HepG2 (cell line): ENCODE results near the gene KRTAP12-1. TPM values are rescaled to one million over a fixed set of nuclear protein-coding genes. Genes with fewer than 3 reads are reported as not detected.

Experiments used
- ATAC-seq: fragments of 200-7000 bp; cut with Tn5 transposase; 3 replicates; pipeline ENCODE4 v1.9.1; 2020; ENCODE audit warnings: mild to moderate bottlenecking, moderate library complexity
- BruUV-seq: library from RNA; stranded (reverse); fragments of 400-500 nt; replicated peaks from 2 replicates; lab custom pipeline; 2021; lab: Mats Ljungman, UMichigan
- CTCF ChIA-PET: fragments of 300-600 bp; formaldehyde crosslinking; extraction: SDS; loops from one replicate; lab custom pipeline; 2021; ENCODE audit warnings: low total read pairs, inconsistent platforms, low intra/inter-chr PET ratio; lab: Yijun Ruan, JAX
- POLR2A ChIA-PET: fragments of 350-600 bp; sonication (Branson Sonifier 250); formaldehyde crosslinking; loops from one replicate; lab custom pipeline; 2020; ENCODE audit warnings: antibody characterized with exemption, inconsistent platforms; lab: Yijun Ruan, JAX
- DNase-seq: peaks from one replicate; pipeline ENCODE4 v3.0.0-alpha.2; 2015; ENCODE audit warnings: low spot score
- FAIRE-seq: peaks from 3 replicates; lab custom pipeline; 2011; peaks lifted over from hg19 to GRCh38; lab: Jason Lieb, UNC
- H2AFZ ChIP-seq: one replicate; pipeline ENCODE4 v1.6.1; 2011; ENCODE audit warnings: low read length, inconsistent platforms
- H3K27ac ChIP-seq: fragments of 300-600 bp; 3 replicates; pipeline ENCODE4 v1.8.0; 2011; ENCODE audit warnings: mixed run types, mild to moderate bottlenecking, mixed read lengths, low read length, inconsistent platforms; ENCODE audit not compliant: insufficient read depth; ENCODE audit errors: extremely low read length
- H3K27me3 ChIP-seq, 2 experiments: fragments of 200-600 bp in 1 of 2; 2 replicates in 1 of 2; 3 replicates in 1 of 2; pipeline versions ENCODE4 v1.6.0 to v1.8.0; 2011; ENCODE audit warnings: low read length in 2 of 2, mild to moderate bottlenecking in 2 of 2, moderate library complexity in 2 of 2, inconsistent platforms in 1 of 2; ENCODE audit not compliant: insufficient read depth in 2 of 2, control insufficient read depth in 1 of 2
- H3K36me3 ChIP-seq, 2 experiments: fragments of 200-600 bp in 1 of 2; replicated peaks in 1 of 2; 2 replicates in 1 of 2; 3 replicates in 1 of 2; pipeline versions ENCODE4 v1.5.1 to v1.8.0; 2011; ENCODE audit warnings: low read length in 2 of 2, inconsistent platforms in 1 of 2; ENCODE audit not compliant: insufficient read depth in 2 of 2, control insufficient read depth in 1 of 2
- H3K4me1 ChIP-seq: 2 replicates; pipeline ENCODE4 v1.5.1; 2012; ENCODE audit warnings: low read length, inconsistent platforms; ENCODE audit not compliant: insufficient read depth
- H3K4me2 ChIP-seq: 2 replicates; pipeline ENCODE4 v1.6.0; 2011; ENCODE audit warnings: low read depth, low read length, inconsistent platforms
- H3K4me3 ChIP-seq, 3 experiments: fragments of 200-600 bp in 1 of 3; sonication (generic), shearing (Covaris generic) in 1 of 3; replicated peaks in 1 of 3; 2 replicates each; pipeline ENCODE4 v1.5.1; 2011 to 2016; ENCODE audit warnings: low read length in 3 of 3, inconsistent platforms in 2 of 3, low read depth in 2 of 3, mild to moderate bottlenecking in 2 of 3, control low read depth in 1 of 3, mixed read lengths in 1 of 3; ENCODE audit not compliant: insufficient read depth in 1 of 3
- H3K79me2 ChIP-seq: one replicate; pipeline ENCODE4 v1.6.1; 2011; ENCODE audit warnings: low read length, inconsistent platforms; ENCODE audit not compliant: insufficient read depth
- H3K9ac ChIP-seq: 2 replicates; pipeline ENCODE4 v1.6.0; 2011; ENCODE audit warnings: mild to moderate bottlenecking, low read depth, low read length, inconsistent platforms; ENCODE audit not compliant: insufficient read depth
- H3K9me3 ChIP-seq: 2 replicates; pipeline ENCODE4 v1.5.1; 2012; ENCODE audit warnings: mild to moderate bottlenecking, low read length
- H4K20me1 ChIP-seq: 2 replicates; pipeline ENCODE4 v1.6.0; 2011; ENCODE audit warnings: inconsistent platforms, mild to moderate bottlenecking, low read length, moderate library complexity; ENCODE audit not compliant: insufficient read depth
- KDM2A ChIP-seq: sonication (generic); formaldehyde crosslinking; IDR thresholded peaks from 2 replicates; pipeline ENCODE4 v1.4.0; 2020; ENCODE audit warnings: low read depth, missing genetic modification reagents, borderline replicate concordance
- MZF1 ChIP-seq: sonication (generic); formaldehyde crosslinking; IDR thresholded peaks from 2 replicates; pipeline ENCODE4 v1.8.1; 2023; ENCODE audit warnings: mild to moderate bottlenecking, missing genetic modification reagents, borderline replicate concordance
- NFYC ChIP-seq: IDR thresholded peaks from 2 replicates; pipeline ENCODE4 v1.6.1; 2016; ENCODE audit warnings: missing genetic modification reagents, missing compliant biosample characterization
- TBX2 ChIP-seq: sonication (generic); formaldehyde crosslinking; IDR thresholded peaks from 2 replicates; pipeline ENCODE4 v1.5.0; 2020; ENCODE audit warnings: missing genetic modification reagents, mild to moderate bottlenecking, borderline replicate concordance
- U2AF1 ChIP-seq: fragments of 200-400 bp; formaldehyde crosslinking; optimal IDR thresholded peaks from 2 replicates; pipeline ENCODE3; 2017; ENCODE audit warnings: mild to moderate bottlenecking, low read depth, low read length
- XRCC5 ChIP-seq: fragments of 200-400 bp; formaldehyde crosslinking; optimal IDR thresholded peaks from 2 replicates; pipeline ENCODE3; 2017; ENCODE audit warnings: mild to moderate bottlenecking, low read length
- YY1 ChIP-seq: IDR thresholded peaks from 2 replicates; pipeline ENCODE4 v1.6.1; 2011; ENCODE audit warnings: low read length, low read depth, moderate library complexity, mild to moderate bottlenecking; ENCODE audit not compliant: insufficient read depth, insufficient replicate concordance
- WGBS: methylation state at CpG from one replicate; pipeline ENCODE4 v1.1.6; 2017; ENCODE audit warnings: low lambda C conversion rate; 5-methylcytosine and 5-hydroxymethylcytosine counted together
- in situ Hi-C: cut with HindIII; loops from 2 replicates; pipeline ENCODE4 v1.10.0; 2017; ENCODE audit warnings: low pct_unique_long_range_greater_than_20kb; ENCODE audit not compliant: extremely low pct_ligation_motif_present
- intact Hi-C: fragments of 100-400 bp; cut with micrococcal nuclease; formaldehyde crosslinking; loops from one replicate; pipeline ENCODE4 v1.10.0; 2022; ENCODE audit not compliant: unreplicated experiment
- polyA plus RNA-seq, 8 experiments: library from polyadenylated mRNA; depleted of rRNA in 3 of 8; stranded (reverse) in 7 of 8; unstranded in 1 of 8; fragments of >200 nt; fragmentation: Illumina TruSeq in 4 of 8; extraction: Trizol in 4 of 8; gene quantifications; 2 replicates each; pipeline versions ENCODE4 v1.2.1 to v1.2.3, GENCODE V29; 2011 to 2016; ENCODE audit warnings: low read depth in 4 of 8, missing spikeins in 1 of 8, mixed read lengths in 1 of 8; ENCODE audit not compliant: insufficient read depth in 1 of 8
- total RNA-seq, 5 experiments: library from RNA; depleted of rRNA; stranded (reverse); fragments of >200 nt; fragmentation: Illumina TruSeq; extraction: Trizol; gene quantifications; 2 replicates each; pipeline ENCODE4 v1.2.3, GENCODE V29; 2016; ENCODE audit warnings: low read depth in 1 of 5
- TF ChIP-seq, protein P1 (sequence below): IDR thresholded peaks from 2 replicates; pipeline ENCODE4 v1.6.1; 2016; ENCODE audit warnings: low read depth, borderline replicate concordance
- TF ChIP-seq, protein P2 (sequence below): sonication (generic); formaldehyde crosslinking; IDR thresholded peaks from 2 replicates; pipeline ENCODE4 v1.4.0; 2020; ENCODE audit warnings: missing genetic modification reagents, mild to moderate bottlenecking, borderline replicate concordance
- TF ChIP-seq, protein P3 (sequence below): sonication (generic); formaldehyde crosslinking; IDR thresholded peaks from 2 replicates; pipeline ENCODE4 v1.4.0; 2020; ENCODE audit warnings: mild to moderate bottlenecking, missing genetic modification reagents

KRTAP12-1 gene
- total and polyA plus RNA-seq, 2 of the 13 experiments (the other 11 are each of a cell fraction or from before 2014, with no cell fraction given) = not detected

DNA sequence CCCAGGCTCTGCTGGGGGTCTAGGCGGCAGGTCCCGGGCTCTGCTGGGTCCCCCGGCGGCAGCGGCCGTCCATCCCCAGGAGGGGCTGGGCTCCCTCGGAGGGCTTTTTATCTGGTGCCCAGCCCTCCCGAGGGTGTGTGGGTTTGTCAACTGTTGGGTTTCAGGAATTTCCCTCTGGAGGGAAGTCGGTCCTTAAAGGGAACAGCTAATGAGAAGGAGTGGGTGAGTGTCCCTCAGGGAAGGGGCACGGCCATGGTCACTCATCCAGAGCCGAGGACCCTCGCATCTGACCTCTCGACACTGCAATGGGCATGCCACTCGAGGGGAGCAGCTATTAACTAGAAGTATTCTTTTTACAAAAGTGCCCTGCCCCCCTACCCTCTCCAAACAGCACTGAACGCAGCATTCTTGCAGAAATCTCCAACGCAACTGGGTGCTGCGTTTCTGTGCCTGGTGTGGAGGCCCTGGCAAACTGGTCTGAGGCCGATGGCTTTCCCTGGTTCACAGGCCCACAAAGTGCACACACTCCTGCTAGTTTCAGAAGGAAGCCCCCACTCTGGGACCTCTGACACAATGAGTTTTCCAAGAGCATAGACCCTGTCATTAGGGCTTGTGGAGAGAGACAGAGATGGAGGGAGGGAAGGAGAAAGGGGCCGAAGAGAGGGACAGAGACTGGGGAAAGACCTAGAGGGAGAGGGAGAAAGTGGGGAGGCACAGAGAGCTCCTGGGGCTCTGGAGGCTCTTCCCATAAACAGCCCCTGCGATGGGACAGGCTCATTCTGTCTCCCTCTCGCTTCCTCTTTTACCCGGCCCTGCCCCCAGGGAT lies 30.5 kb upstream of the KRTAP12-1 start:
- no peak for FAIRE-seq
- CTCF ChIA-PET = no interaction called here
- no peak overlapping the region for H3K27ac ChIP-seq
- H3K9ac ChIP-seq = no peak overlapping the region
- no peak overlapping the region for H3K4me2 ChIP-seq
- no peak overlapping the region for H3K4me3 ChIP-seq
- no peaks in the 10 kb centered on the region for H3K9me3 ChIP-seq
- H3K27me3 ChIP-seq = peaks cover 16 to 60% of the 10 kb centered on the region in 2 experiments
- H3K4me1 ChIP-seq = peaks cover 16% of the 10 kb centered on the region; the same call in 1 of the 2 replicates
- no peak for ATAC-seq
- H3K36me3 ChIP-seq = no peaks in the 10 kb centered on the region
- no peaks in the 10 kb centered on the region for H3K79me2 ChIP-seq
- in situ Hi-C loops (no loop called here), intact Hi-C loops (no loop called here)
- no peak overlapping the region for H2AFZ ChIP-seq
- H4K20me1 ChIP-seq = no peaks in the 10 kb centered on the region
- 61% methylated on average over 20 of the region's 22 CpGs for WGBS
- no TSS peak for BruUV-seq
- DNase-seq = no peak
- POLR2A ChIA-PET = no interaction called here
- no peak for TF ChIP-seq NFYC (CRISPR knock-in tag)
- TF ChIP-seq, protein P1, sequence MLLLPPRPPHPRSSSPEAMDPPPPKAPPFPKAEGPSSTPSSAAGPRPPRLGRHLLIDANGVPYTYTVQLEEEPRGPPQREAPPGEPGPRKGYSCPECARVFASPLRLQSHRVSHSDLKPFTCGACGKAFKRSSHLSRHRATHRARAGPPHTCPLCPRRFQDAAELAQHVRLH = no peak
- no peak for TF ChIP-seq XRCC5
- no peak for TF ChIP-seq KDM2A (CRISPR knock-in tag)
- no peak for TF ChIP-seq MZF1 (CRISPR knock-in tag)
- TF ChIP-seq, protein P2, sequence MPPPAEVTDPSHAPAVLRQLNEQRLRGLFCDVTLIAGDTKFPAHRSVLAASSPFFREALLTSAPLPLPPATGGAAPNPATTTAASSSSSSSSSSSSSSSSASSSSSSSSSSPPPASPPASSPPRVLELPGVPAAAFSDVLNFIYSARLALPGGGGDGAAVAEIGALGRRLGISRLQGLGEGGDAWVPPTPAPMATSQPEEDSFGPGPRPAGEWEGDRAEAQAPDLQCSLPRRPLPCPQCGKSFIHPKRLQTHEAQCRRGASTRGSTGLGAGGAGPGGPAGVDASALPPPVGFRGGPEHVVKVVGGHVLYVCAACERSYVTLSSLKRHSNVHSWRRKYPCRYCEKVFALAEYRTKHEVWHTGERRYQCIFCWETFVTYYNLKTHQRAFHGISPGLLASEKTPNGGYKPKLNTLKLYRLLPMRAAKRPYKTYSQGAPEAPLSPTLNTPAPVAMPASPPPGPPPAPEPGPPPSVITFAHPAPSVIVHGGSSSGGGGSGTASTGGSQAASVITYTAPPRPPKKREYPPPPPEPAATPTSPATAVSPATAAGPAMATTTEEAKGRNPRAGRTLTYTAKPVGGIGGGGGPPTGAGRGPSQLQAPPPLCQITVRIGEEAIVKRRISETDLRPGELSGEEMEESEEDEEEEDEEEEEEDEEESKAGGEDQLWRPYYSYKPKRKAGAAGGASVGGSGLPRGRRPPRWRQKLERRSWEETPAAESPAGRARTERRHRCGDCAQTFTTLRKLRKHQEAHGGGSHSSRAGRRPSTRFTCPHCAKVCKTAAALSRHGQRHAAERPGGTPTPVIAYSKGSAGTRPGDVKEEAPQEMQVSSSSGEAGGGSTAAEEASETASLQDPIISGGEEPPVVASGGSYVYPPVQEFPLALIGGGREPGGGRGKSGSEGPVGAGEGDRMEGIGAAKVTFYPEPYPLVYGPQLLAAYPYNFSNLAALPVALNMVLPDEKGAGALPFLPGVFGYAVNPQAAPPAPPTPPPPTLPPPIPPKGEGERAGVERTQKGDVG = no peak
- no peak for TF ChIP-seq TBX2 (CRISPR knock-in tag)
- TF ChIP-seq U2AF1 = no peak
- TF ChIP-seq YY1 = no peak
- TF ChIP-seq, protein P3, sequence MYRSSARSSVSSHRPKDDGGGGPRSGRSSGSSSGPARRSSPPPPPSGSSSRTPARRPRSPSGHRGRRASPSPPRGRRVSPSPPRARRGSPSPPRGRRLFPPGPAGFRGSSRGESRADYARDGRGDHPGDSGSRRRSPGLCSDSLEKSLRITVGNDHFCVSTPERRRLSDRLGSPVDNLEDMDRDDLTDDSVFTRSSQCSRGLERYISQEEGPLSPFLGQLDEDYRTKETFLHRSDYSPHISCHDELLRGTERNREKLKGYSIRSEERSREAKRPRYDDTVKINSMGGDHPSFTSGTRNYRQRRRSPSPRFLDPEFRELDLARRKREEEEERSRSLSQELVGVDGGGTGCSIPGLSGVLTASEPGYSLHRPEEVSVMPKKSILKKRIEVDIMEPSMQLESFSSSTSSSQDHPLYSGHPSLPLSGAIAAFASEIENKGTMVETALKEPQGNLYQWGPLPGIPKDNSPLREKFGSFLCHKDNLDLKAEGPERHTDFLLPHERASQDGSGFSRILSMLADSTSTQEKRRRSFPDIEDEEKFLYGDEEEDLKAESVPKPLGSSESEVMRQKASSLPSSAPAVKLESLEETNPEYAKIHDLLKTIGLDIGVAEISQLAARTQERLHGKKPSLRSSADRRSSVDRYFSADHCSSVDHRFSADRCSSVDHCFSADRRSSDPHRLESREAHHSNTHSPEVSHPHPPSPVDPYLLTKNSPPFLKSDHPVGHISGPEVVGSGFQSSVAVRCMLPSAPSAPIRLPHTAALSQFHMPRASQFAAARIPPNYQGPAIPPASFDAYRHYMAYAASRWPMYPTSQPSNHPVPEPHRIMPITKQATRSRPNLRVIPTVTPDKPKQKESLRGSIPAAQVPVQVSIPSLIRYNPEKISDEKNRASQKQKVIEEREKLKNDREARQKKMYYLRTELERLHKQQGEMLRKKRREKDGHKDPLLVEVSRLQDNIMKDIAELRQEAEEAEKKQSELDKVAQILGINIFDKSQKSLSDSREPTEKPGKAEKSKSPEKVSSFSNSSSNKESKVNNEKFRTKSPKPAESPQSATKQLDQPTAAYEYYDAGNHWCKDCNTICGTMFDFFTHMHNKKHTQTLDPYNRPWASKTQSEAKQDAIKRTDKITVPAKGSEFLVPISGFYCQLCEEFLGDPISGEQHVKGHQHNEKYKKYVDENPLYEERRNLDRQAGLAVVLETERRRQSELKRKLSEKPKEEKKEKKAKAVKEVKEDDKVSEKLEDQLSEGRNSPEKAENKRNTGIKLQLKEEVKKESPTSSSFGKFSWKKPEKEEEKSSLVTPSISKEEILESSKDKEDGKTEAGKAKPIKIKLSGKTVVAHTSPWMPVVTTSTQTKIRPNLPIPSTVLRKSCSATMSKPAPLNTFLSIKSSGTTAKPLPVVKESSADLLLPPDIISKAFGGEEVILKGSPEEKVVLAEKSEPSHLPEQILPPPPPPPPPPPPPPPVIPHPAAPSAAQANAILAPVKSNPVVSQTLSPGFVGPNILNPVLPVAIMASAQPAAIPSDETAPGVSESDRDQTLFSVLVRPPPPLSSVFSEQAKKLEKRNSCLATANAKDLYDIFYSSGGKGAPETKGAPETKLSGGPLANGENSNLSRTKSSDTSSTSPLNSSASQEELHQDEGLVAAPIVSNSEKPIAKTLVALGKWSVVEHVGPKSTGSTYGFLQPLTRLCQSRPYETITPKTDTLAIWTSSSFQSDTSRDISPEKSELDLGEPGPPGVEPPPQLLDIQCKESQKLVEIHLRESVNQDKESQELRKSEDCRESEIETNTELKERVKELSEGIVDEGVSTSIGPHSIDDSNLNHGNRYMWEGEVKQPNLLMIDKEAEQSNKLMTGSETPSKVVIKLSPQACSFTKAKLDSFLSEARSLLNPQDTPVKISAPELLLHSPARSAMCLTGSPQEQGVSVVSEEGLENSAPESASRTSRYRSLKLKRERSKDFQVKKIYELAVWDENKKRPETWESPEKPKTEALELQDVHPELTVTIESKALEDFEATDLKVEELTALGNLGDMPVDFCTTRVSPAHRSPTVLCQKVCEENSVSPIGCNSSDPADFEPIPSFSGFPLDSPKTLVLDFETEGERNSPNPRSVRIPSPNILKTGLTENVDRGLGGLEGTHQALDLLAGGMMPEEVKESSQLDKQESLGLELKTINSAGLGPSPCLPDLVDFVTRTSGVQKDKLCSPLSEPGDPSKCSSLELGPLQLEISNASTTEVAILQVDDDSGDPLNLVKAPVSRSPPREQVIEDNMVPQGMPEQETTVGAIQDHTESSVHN (CRISPR knock-in tag) = no peak
